GM23338 (cell line): ENCODE results near the gene PPP6R2. TPM values are rescaled to one million over a fixed set of nuclear protein-coding genes. Genes with fewer than 3 reads are reported as not detected.

ENCODE experiments used
- ATAC-seq: fragments of 200-7000 bp; cut with Tn5 transposase; 3 replicates; pipeline ENCODE4 v1.9.1; 2020
- DNase-seq: peaks from one replicate; pipeline ENCODE4 v3.0.0-alpha.2; 2015; ENCODE audit warnings: low spot score
- H2AFZ ChIP-seq: fragments of 200-600 bp; sonication (generic); 2 replicates; pipeline ENCODE4 v1.8.0; 2016; ENCODE audit warnings: antibody characterized with exemption, mild to moderate bottlenecking, moderate library complexity
- H3F3A ChIP-seq: fragments of 200-600 bp; sonication (generic); replicated peaks from 2 replicates; pipeline ENCODE4 v1.8.0; 2017; ENCODE audit warnings: antibody characterized with exemption, mixed run types, low read depth
- H3K27ac ChIP-seq: fragments of 200-600 bp; sonication (generic); 2 replicates; pipeline ENCODE4 v1.6.1; 2016; ENCODE audit warnings: low read depth
- H3K27me3 ChIP-seq: fragments of 200-600 bp; sonication (generic); 2 replicates; pipeline ENCODE4 v1.8.0; 2016; ENCODE audit warnings: mild to moderate bottlenecking, mixed run types, moderate library complexity; ENCODE audit not compliant: insufficient read depth
- H3K36me3 ChIP-seq: fragments of 200-600 bp; sonication (generic); 2 replicates; pipeline ENCODE4 v1.8.0; 2016; ENCODE audit warnings: mild to moderate bottlenecking; ENCODE audit not compliant: insufficient read depth
- H3K4me1 ChIP-seq: fragments of 200-600 bp; sonication (generic); 2 replicates; pipeline ENCODE4 v1.8.0; 2016; ENCODE audit warnings: mild to moderate bottlenecking, moderate library complexity; ENCODE audit not compliant: insufficient read depth
- H3K4me2 ChIP-seq: fragments of 200-600 bp; sonication (generic); 2 replicates; pipeline ENCODE4 v1.7.1; 2017; ENCODE audit warnings: mixed run types
- H3K4me3 ChIP-seq: fragments of 200-600 bp; sonication (generic); 2 replicates; pipeline ENCODE4 v1.6.1; 2016; ENCODE audit warnings: mixed run types
- H3K79me2 ChIP-seq: fragments of 200-600 bp; sonication (generic); replicated peaks from 2 replicates; pipeline ENCODE4 v1.8.0; 2017; ENCODE audit warnings: mild to moderate bottlenecking; ENCODE audit not compliant: insufficient read depth
- H3K9me2 ChIP-seq: fragments of 200-600 bp; sonication (generic); 2 replicates; pipeline ENCODE4 v1.8.0; 2017; ENCODE audit not compliant: insufficient read depth
- H4K20me1 ChIP-seq: fragments of 200-600 bp; sonication (generic); replicated peaks from 2 replicates; pipeline ENCODE4 v1.8.0; 2017; ENCODE audit warnings: mild to moderate bottlenecking; ENCODE audit not compliant: insufficient read depth
- H3K27ac Mint-ChIP-seq: 2 replicates; pipeline ENCODE4 v1.8.0; 2020; ENCODE audit warnings: inconsistent platforms, mild to moderate bottlenecking, moderate library complexity, mixed read lengths
- H3K27me3 Mint-ChIP-seq: 3 replicates; pipeline ENCODE4 v1.8.0; 2022; ENCODE audit warnings: low read depth, mild to moderate bottlenecking, moderate library complexity, mixed read lengths, inconsistent platforms; ENCODE audit not compliant: insufficient read depth, poor library complexity
- H3K36me3 Mint-ChIP-seq: 3 replicates; pipeline ENCODE4 v1.8.0; 2021; ENCODE audit warnings: low read depth, mild to moderate bottlenecking, inconsistent platforms, moderate library complexity, mixed read lengths
- H3K4me1 Mint-ChIP-seq: 3 replicates; pipeline ENCODE4 v1.8.0; 2020; ENCODE audit warnings: mild to moderate bottlenecking, inconsistent platforms, mixed read lengths
- H3K4me3 Mint-ChIP-seq: 3 replicates; pipeline ENCODE4 v1.8.0; 2021; ENCODE audit warnings: moderate library complexity, mild to moderate bottlenecking, inconsistent platforms, mixed read lengths
- H3K9me3 Mint-ChIP-seq: 3 replicates; pipeline ENCODE4 v1.8.0; 2020; ENCODE audit warnings: moderate library complexity, mild to moderate bottlenecking, inconsistent platforms, mixed read lengths
- CREB1 ChIP-seq: fragments of 250-450 bp; sonication (Bioruptor Pico); IDR thresholded peaks from 2 replicates; pipeline ENCODE4 v1.5.0; 2020; ENCODE audit warnings: low read depth, mild to moderate bottlenecking, moderate library complexity
- CTCF ChIP-seq, 2 experiments: fragments of 200-600 bp in 1 of 2; sonication (generic) in 1 of 2; conservative IDR thresholded peaks; 2 replicates each; pipeline versions ENCODE4 v1.5.1 to v1.6.1; 2016 to 2017; ENCODE audit warnings: antibody characterized with exemption in 2 of 2, low read depth in 2 of 2, mild to moderate bottlenecking in 2 of 2, moderate library complexity in 1 of 2
- ETS1 ChIP-seq: IDR thresholded peaks from 2 replicates; pipeline ENCODE4 v1.6.1; 2016; ENCODE audit warnings: antibody characterized with exemption
- EZH2 ChIP-seq: fragments of 200-600 bp; sonication (generic); IDR thresholded peaks from one replicate; pipeline ENCODE4 v1.8.0; 2017; ENCODE audit warnings: antibody characterized with exemption, mild to moderate bottlenecking, low read depth; ENCODE audit not compliant: unreplicated experiment
- EZH2phosphoT487 ChIP-seq: fragments of 200-600 bp; sonication (generic); IDR thresholded peaks from one replicate; pipeline ENCODE4 v1.8.1; 2018; ENCODE audit warnings: antibody characterized with exemption; ENCODE audit not compliant: unreplicated experiment
- JUNB ChIP-seq: IDR thresholded peaks from one replicate; pipeline ENCODE4 v1.6.1; 2016; ENCODE audit warnings: antibody characterized with exemption; ENCODE audit not compliant: unreplicated experiment
- NANOG ChIP-seq: IDR thresholded peaks from 2 replicates; pipeline ENCODE4 v1.6.1; 2016; ENCODE audit warnings: antibody characterized with exemption, borderline replicate concordance
- POLR2AphosphoS5 ChIP-seq: IDR thresholded peaks from 2 replicates; pipeline ENCODE4 v1.6.1; 2016; ENCODE audit warnings: antibody characterized with exemption, low read depth
- REST ChIP-seq: IDR thresholded peaks from one replicate; pipeline ENCODE4 v1.6.1; 2018; ENCODE audit warnings: antibody characterized with exemption; ENCODE audit not compliant: unreplicated experiment
- STAT1 ChIP-seq: IDR thresholded peaks from one replicate; pipeline ENCODE4 v1.6.1; 2016; ENCODE audit warnings: antibody characterized with exemption; ENCODE audit not compliant: unreplicated experiment
- ZNF114 ChIP-seq: fragments of 250-450 bp; sonication (Bioruptor Pico); IDR thresholded peaks from 2 replicates; pipeline ENCODE4 v1.5.0; 2020; ENCODE audit warnings: mild to moderate bottlenecking, moderate library complexity
- ZNF331 ChIP-seq: fragments of 250-450 bp; sonication (Bioruptor Pico); IDR thresholded peaks from 2 replicates; pipeline ENCODE4 v1.5.0; 2020; ENCODE audit warnings: low read depth, mild to moderate bottlenecking, moderate library complexity
- ZNF462 ChIP-seq: fragments of 250-450 bp; sonication (Bioruptor Pico); IDR thresholded peaks from 2 replicates; pipeline ENCODE4 v1.5.0; 2020; ENCODE audit warnings: mild to moderate bottlenecking, moderate library complexity
- polyA plus RNA-seq: library from polyadenylated mRNA; unstranded; fragments of >200 nt; fragmentation: Nextera tagmentation; extraction: Ambion mirVana; gene quantifications from 2 replicates; pipeline ENCODE4 v1.2.1, GENCODE V29; 2016
- total RNA-seq: library from RNA; depleted of rRNA; stranded (reverse); fragments of >200 nt; shearing (Covaris generic); gene quantifications from 2 replicates; pipeline ENCODE4 v1.2.3, GENCODE V29; 2014

PPP6R2 gene
- total and polyA plus RNA-seq, 2 experiments from 2014 or later, result 11.9 to 45.8 TPM

DNA sequence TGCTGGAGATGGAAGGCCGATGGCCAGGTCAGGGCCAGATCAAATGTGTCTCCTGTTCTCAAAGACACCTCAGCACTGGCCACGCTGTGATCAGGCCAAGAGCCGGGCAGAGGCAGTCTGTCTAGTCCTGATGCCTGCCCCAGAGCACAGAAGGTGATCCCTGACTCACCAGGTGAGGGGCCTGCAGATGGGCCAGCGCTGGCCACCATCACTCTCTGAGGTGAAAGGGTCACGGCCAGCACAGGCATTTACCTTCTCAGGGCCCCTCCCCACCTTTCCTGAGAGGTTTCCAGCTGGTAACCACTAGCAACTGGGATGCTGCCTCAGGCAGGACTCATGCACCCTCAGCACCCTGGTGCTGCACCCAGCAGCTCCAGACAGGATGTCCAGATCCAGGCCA is 128.8 kb downstream of the PPP6R2 start:
- H3K4me3 Mint-ChIP-seq, result no peak overlapping the region
- H3K36me3 Mint-ChIP-seq, result peaks cover under 1% of the 10 kb centered on the region
- peaks cover 39% of the 10 kb centered on the region for H3K4me1 Mint-ChIP-seq
- Histone ChIP-seq H3K36me3 (no peaks in the 10 kb centered on the region), H3K27me3 (no peaks in the 10 kb centered on the region), H3K9me2 (no peaks in the 10 kb centered on the region), H3K79me2 (peaks cover 61% of the 10 kb centered on the region), H3K4me3 (no peak overlapping the region), H3F3A (no peaks in the 10 kb centered on the region), H4K20me1 (peaks cover 40% of the 10 kb centered on the region), H3K4me1 (peaks cover 19% of the 10 kb centered on the region), H3K4me2 (no peak overlapping the region), H3K27ac (no peak overlapping the region), H2AFZ (no peak overlapping the region)
- TF ChIP-seq ZNF331 (CRISPR knock-in tag) (no peak), ETS1 (no peak), ZNF114 (CRISPR knock-in tag) (no peak), NANOG (no peak), JUNB (no peak), ZNF462 (CRISPR knock-in tag) (no peak), EZH2phosphoT487 (no peak), CREB1 (CRISPR knock-in tag) (no peak), REST (no peak), STAT1 (no peak), EZH2 (no peak), POLR2AphosphoS5 (no peak), CTCF (conservative IDR thresholded peaks at IDR 0.05; ENCODE audit: low read depth in 2 of 2) (no peak)
- no peak for ATAC-seq
- DNase-seq, result no peak
- peaks cover 24% of the 10 kb centered on the region for H3K27me3 Mint-ChIP-seq
- H3K27ac Mint-ChIP-seq, result no peak overlapping the region
- H3K9me3 Mint-ChIP-seq, result no peaks in the 10 kb centered on the region
